Keratinocyte (primary cell): ENCODE results near the gene TPK1.

Experiments used
- CTCF ChIP-seq, 3 experiments: IDR thresholded peaks in 1 of 3; conservative IDR thresholded peaks in 1 of 3; optimal IDR thresholded peaks in 1 of 3; 2 replicates in 2 of 3; 3 replicates in 1 of 3; pipeline versions ENCODE3 to v1.5.1; 2011; ENCODE audit warnings: low read length in 3 of 3, mild to moderate bottlenecking in 3 of 3, moderate library complexity in 2 of 3, control low read depth in 1 of 3, inconsistent platforms in 1 of 3; ENCODE audit not compliant: insufficient read depth in 2 of 3; ENCODE audit errors: extremely low read depth in 1 of 3
- EZH2 ChIP-seq: IDR thresholded peaks from one replicate; pipeline ENCODE4 v1.6.1; 2012; ENCODE audit warnings: inconsistent platforms, mild to moderate bottlenecking, low read length, moderate library complexity

GRCh38 chr7:144516729-144517525, 318.9 kb downstream of the TPK1 start:
- TF ChIP-seq EZH2 (no peak), CTCF (optimal IDR thresholded peaks at IDR 0.05 in 1 of 3, IDR thresholded peaks at IDR 0.05 in 1 of 3, conservative IDR thresholded peaks at IDR 0.05 in 1 of 3; ENCODE audit: extremely low read depth in 1 of 3, insufficient read depth in 2 of 3, low read length in 3 of 3) (no peak)
